Lower leg skin (tissue), 4 donors: Measurements from ENCODE around the gene MEAK7. TPM values are rescaled to one million over a fixed set of nuclear protein-coding genes. Genes with fewer than 3 reads are reported as not detected.

Experiments used
- DNase-seq, 2 donors: peaks; one replicate each; pipeline ENCODE4 v3.0.0-alpha.2; 2019; ENCODE audit warnings: low spot score in 2 of 2
- H3K4me3 ChIP-seq: fragments of 200-600 bp; sonication (generic); 2 replicates; pipeline ENCODE4 v1.5.1; 2017; ENCODE audit warnings: mild to moderate bottlenecking, low read depth; ENCODE audit not compliant: poor library complexity, severe bottlenecking
- POLR2A ChIP-seq, 2 donors: fragments of 450-650 bp; IDR thresholded peaks; one replicate each; pipeline ENCODE4 v1.6.1; 2016 to 2017; ENCODE audit warnings: antibody characterized with exemption in 2 of 2, mild to moderate bottlenecking in 1 of 2, moderate library complexity in 1 of 2
- WGBS, 2 donors: methylation state at CpG; one replicate each; pipeline ENCODE4 v1.1.5; 2018; 5-methylcytosine and 5-hydroxymethylcytosine counted together
- intact Hi-C: fragments of 100-400 bp; cut with DNase I; formaldehyde crosslinking; loops from one replicate; pipeline ENCODE4 v1.15.0; 2023; ENCODE audit warnings: low total_unique reads
- total RNA-seq, 4 donors: library from RNA; depleted of rRNA; stranded (reverse); fragments of >200 nt; gene quantifications; one replicate each; pipeline ENCODE4 v1.1.0, GENCODE V29; 2016
- TF ChIP-seq, protein P1 (sequence below), 3 donors: fragments of 450-650 bp; IDR thresholded peaks; one replicate each; pipeline ENCODE4 v1.5.1; 2016; ENCODE audit warnings: antibody characterized with exemption in 3 of 3, mild to moderate bottlenecking in 3 of 3, moderate library complexity in 2 of 3

The MEAK7 gene
- total RNA-seq, 4 donors from 2014 or later, result 10.2 to 20.8 (median 14.9) TPM

DNA sequence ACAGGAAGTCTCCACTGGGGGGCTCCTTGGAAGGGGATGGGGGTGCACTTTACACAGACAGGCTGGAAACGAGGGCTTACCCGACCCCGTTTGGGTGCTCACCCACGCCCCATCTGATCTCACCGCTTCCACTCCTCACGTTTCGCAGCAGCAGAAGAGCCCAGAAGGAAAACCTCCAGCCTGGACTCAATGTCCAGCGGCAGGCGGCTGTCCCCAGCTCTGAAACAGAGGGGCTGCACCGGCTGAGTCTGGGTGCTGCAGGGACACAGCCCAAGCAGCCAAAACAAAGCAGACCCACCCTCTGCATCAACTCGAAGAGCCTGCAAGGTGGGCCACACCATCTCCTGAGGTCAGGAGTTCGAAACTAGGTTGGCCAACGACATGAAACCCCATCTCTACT lies 3.9 kb downstream of the MEAK7 start:
- no peak overlapping the region for H3K4me3 ChIP-seq
- DNase-seq, result peak in 1 of 2 donors; percentile 57
- intact Hi-C loops, result no loop called here
- 93 to 97% methylated on average over 13 of the region's 13 CpGs for WGBS, 2 donors
- TF ChIP-seq, protein P1, sequence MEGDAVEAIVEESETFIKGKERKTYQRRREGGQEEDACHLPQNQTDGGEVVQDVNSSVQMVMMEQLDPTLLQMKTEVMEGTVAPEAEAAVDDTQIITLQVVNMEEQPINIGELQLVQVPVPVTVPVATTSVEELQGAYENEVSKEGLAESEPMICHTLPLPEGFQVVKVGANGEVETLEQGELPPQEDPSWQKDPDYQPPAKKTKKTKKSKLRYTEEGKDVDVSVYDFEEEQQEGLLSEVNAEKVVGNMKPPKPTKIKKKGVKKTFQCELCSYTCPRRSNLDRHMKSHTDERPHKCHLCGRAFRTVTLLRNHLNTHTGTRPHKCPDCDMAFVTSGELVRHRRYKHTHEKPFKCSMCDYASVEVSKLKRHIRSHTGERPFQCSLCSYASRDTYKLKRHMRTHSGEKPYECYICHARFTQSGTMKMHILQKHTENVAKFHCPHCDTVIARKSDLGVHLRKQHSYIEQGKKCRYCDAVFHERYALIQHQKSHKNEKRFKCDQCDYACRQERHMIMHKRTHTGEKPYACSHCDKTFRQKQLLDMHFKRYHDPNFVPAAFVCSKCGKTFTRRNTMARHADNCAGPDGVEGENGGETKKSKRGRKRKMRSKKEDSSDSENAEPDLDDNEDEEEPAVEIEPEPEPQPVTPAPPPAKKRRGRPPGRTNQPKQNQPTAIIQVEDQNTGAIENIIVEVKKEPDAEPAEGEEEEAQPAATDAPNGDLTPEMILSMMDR (IDR thresholded peaks at IDR 0.05), result no peak
- TF ChIP-seq POLR2A (IDR thresholded peaks at IDR 0.05), result no peak

DNA sequence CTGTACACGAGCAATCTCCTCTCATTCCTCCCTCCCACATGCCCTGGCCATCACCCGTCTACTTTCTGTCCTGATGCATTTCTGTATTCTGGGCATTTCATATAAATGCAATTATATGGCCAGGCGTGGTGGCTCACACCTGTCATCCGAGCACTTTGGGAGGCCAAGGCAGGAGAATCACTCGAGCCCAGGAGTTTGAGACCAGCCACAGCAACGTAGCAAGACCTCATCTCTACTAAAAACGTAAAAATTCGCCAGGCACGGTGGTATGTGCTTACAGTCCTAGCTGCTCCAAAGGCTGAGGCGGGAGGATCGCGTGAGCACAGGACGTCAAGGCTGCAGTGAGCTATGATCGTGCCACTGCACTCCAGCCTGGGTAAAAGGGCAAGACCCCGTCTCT lies 4.8 kb downstream of the MEAK7 start:
- no peak for TF ChIP-seq POLR2A (IDR thresholded peaks at IDR 0.05)
- TF ChIP-seq, protein P1 (IDR thresholded peaks at IDR 0.05), result no peak
- peak in 1 of 2 donors; percentile 52 for DNase-seq
- no peak overlapping the region for H3K4me3 ChIP-seq
- WGBS, 2 donors, result 93 to 97% methylated on average over 15 of the region's 15 CpGs
- intact Hi-C loops, result no loop called here

DNA sequence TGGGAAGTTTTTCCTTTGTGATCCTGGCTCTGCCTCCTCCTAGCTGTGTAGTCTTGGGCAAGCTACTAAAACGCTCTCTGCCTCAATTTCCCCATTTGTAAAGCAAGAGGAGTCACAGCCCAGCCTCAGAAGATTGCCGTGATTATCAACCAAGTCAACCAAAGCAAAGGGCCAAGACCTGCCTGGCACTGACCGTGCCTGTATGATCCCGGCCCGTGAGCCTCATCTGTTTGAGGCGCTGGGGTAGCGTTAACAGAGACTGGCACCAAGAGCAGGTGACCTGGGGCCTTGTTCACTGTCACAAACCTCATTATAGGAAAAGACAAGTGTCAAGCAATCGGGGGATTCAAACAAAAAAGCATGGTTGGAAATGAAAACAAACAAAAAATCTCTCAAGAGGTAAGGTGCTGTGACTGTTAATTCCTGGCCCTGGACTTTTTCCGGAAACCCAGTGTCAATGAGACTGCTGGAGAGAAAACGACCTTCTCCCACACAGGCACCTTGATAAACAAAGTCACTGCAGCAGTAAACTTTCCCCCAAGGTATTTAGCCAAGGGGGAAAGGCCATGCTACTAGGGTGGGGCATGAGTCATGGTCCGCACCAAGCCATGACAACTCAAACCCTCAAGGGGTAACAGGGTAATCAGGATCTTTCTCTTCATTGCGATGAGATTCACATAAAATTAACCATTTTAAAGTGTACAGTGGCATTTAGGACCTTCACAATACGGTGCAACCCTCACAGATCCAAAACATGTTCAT lies 5.4 kb downstream of the MEAK7 start:
- peak in 1 of 2 donors; percentile 71 for DNase-seq
- WGBS, 2 donors, result 91 to 96% methylated on average over 13 of the region's 13 CpGs
- TF ChIP-seq POLR2A (IDR thresholded peaks at IDR 0.05), result no peak
- TF ChIP-seq, protein P1 (IDR thresholded peaks at IDR 0.05), result no peak
- intact Hi-C loops, result no loop called here
- H3K4me3 ChIP-seq, result no peak overlapping the region

DNA sequence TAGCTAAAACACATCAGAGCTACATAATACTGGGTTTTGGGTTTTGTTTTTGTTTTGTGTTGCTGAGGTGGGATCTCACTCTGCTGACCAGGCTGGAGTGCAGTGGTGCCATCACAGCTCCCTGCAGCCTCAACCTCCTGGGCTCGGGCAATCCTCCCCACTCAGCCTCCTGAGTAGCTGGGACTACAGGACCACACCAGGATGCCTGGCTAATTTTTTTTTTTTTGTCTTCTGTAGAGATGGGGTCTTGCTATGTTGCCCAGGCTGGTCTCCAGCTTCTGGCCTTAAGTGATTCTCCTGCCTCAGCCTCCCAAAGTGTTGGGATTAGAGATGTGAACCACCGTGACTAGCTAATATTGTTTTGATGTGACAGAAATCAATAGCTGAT lies 6.2 kb downstream of the MEAK7 start:
- intact Hi-C loops, result no loop called here
- TF ChIP-seq POLR2A (IDR thresholded peaks at IDR 0.05), result no peak
- TF ChIP-seq, protein P1 (IDR thresholded peaks at IDR 0.05), result no peak
- peak in 1 of 2 donors; percentile 31 for DNase-seq
- WGBS, 2 donors, result 94 to 100% methylated on average over 2 of the region's 2 CpGs
- no peak overlapping the region for H3K4me3 ChIP-seq

DNA sequence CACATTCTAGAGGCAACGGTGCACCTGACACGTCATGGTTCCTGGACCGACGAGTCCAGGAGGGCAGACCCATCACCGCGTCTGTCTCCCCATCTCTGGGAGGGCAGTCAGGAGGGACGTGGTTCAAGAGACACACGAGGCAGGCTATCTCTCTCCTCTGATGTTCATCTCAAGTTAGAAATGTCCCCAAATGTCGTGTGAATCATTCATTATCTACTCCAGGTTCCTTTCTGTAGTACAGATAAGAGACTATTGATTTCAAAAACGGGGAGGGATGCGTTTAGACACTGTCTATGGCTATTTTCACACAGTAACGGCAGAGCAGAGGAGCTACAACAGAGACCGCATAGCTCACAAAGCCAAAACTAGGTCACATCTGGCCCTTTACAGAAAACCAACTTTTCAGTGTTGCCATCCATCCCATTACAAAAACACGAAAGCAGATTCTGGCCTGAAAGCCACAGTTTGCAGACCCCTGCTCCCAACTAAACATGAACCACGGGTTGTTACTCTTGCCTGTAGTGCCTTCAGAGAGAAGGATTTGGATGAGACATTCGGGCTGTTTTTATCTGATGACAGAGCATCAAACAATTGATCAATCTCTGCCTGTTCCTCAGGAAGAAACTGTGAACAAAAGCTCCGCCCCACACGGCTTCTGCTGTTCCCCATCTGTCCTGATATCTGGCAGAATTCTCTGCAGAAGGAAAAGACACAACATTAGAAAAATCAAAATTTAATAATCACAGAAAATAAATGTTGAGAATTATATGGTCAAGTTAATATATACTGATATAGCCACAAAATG lies 6.8 kb downstream of the MEAK7 start:
- TF ChIP-seq, protein P1 (IDR thresholded peaks at IDR 0.05), result no peak
- no peak for TF ChIP-seq POLR2A (IDR thresholded peaks at IDR 0.05)
- WGBS, 2 donors, result 83 to 85% methylated on average over 18 of the region's 18 CpGs

More for the DNA sequence above, 6.8 kb downstream of the MEAK7 start:
- peak in 1 of 2 donors; percentile 53 for DNase-seq
- H3K4me3 ChIP-seq, result no peak overlapping the region
- intact Hi-C loops, result no loop called here
